Kidney glomerular epithelial cell (primary cell): ENCODE data around the gene DNALI1.
"Not testable (repeated sequence)": the region's sequence is repeated elsewhere in the genome, so short reads cannot be mapped to it uniquely, and the experiment has no call there.

ENCODE experiments used
- DNase-seq: peaks from one replicate; lab custom pipeline; 2025; lab: John Stamatoyannopoulos, UW

Gene DNALI1

DNA sequence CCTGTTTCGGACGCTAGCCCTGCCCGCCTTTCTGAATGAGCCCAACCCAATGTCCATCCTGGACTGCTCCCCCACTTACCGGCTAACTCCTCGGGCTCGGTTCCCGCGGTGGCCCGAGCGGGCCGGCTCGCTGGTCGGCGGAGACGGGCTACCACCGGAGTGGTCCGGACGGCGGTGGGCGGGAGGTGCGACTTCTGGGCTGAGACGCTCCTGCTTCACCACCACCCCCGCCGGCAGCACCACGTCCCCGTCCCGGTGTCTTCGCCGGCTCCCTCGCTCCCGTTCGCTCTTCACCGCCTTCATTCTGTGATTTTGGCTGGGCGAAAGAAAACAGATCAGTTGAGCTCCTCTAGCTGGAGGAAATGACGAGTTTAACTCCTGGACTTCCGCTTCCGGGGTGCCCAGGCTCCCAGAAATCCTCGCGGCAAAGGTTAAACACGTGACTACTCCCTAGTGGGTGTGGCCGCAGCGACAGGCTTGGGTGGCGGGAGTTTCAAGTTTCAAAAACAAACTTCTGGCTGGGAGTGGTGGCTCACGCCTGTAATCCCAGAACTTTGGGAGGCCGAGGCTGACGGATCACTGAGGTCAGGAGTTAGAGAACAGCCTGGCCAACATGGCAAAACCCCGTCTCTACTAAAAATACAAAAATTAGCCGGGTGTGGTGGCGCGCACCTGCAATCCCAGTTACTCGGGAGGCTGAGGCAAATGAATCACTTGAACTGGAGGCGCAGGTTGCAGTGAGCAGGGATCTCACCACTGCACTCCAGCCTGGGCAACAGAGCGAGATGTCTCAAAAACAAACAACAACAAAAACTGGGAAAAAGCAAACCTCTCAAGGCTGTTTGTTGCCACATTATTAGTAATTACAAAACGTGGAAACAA is 2.6 kb upstream of the DNALI1 start, which contains the start of gene SNIP1:
Gene SNIP1 (minus strand): TSS at position 367 of the 882 bp plus-strand sequence. CDS start 64 bp downstream, at position 303.
- peak; percentile 85 for DNase-seq

DNA sequence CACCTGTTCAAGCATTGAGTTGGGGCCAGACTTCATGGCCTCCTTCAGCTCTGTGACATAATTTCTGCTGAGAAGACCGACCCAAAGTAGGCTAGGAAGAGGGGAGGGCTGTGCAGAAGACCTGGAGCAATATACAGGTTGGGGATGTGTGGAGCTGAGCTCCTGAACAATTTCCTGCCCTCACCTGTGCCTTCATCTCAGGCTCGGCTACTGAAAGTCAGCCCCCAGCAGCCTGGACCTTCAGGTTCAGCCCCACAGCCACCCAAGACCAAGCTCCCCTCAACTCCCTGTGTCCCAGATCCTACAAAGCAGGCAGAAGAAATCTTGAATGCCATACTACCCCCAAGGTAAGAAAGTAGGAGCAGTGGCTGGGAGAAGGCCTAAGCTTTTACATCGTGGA is 662 bp downstream of the DNALI1 start:
- DNase-seq: no peak

GRCh38 chr1:37558411-37558810 is 1.7 kb downstream of the DNALI1 start:
- no peak for DNase-seq

DNA sequence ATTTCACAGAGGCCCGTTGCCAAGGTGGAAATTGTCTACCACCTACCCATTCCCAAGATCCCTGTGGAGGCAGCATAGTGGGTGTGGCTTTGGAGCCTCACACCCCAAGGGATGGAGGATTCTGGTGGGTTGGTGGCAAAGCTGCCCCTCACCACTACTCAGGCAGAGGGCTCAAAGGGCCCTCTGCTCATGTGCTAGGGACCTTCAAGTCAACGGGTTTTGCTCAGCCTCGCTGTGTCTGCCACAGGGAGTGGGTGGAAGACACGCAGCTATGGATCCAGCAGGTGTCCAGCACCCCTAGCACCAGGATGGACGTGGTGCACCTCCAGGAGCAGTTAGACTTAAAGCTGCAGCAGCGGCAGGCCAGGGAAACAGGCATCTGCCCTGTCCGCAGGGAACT is 2.3 kb downstream of the DNALI1 start:
- no peak for DNase-seq

DNA sequence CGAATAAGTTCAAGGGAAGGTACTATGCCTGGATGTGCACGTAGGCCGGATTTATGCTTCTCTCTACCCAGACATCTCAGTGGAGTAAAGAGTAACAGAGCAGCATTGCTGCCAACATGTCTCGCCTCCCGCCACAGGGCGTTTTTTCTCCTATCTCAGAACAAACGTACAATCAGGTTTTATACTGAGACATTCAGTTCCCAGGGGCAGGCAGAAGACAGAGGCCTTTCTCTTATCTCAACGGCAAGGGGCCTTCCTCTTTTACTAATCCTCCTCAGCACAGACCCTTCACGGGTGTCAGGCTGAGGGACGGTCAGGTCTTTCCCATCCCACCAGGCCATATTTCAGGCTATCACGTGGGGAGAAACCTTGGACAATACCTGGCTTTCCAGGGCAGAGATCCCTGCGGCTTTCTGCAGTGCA is 3.2 kb downstream of the DNALI1 start:
- not testable (repeated sequence) for DNase-seq

DNA sequence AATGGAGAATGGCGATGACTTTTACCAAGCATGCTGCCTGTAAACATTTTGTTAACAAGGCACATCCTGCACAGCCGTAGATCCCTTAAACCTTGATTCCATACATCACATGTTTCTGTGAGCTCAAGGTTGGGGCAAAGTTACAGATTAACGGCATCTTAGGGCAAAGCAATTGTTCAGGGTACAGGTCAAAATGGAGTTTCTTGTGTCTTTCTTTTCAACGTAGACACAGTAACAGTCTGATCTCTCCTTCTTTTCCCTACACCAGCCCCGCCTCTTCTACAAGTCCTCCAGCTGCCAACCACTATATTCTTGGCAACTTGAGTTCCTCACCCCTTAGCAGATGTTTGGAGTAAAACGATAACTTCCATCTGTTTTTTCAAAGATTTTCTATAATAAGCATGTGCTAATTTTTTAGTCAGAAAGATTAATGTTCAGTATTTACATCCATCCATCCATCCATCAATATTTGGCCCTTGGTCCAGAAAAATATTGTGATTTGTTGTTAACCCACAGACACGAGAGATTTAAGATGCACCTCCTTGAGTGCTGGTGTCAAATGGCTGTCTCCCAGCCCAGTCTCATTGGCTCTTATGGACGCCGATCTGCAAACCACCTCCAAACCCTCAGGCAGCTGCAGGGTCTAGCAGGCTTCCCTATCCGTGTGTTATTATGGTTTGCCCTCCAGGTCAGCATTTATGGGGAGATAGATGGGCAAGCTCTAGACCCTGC is 3.8 kb downstream of the DNALI1 start:
- no peak for DNase-seq

- DNase-seq: no peak
Observed at GRCh38 chr1:37561133-37562132, 4.7 kb downstream of the DNALI1 start.

DNA sequence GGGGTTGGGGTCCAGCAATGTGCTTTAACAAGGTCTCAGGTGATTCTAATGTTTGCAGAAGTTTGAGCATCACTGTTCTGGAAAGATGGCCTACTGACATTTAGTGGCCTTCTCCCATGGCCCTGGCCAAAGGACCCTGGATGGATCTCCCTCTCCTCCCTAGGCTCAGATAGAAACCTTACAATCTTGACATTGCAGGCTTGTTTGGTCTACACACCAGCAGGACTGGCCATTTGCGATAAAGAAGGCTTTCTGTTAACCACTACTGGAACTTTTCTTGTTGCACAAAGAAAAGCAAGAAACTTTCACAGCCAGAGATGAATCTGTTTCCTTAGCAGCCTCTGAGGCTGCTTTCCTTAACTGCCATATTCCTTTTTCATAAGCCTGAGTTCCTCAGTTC is 6.2 kb downstream of the DNALI1 start:
- DNase-seq: no peak

DNA sequence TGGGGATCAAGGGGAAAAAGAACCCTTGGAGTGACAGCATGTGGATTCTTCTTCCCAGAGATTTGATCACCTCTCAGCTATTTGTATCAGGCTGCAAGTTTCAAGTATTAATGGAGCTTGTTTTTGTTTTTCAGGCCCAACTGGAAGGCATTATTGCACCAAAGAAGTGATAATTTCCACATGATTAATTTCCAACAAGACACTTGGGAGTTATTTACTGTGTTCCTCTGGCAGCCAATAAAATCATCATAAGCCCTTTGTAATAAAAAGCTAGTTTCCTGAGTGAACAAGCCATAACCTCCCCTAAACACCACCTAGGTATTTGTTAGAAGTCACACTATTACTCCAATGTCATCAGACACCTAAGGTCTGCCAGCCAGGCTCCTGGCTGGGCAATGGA is 8.2 kb downstream of the DNALI1 start:
- DNase-seq: no peak

GRCh38 chr1:37567023-37567422 is 10.3 kb downstream of the DNALI1 start:
- no peak for DNase-seq

GRCh38 chr1:37570528-37571334 is 14.0 kb downstream of the DNALI1 start:
- no peak for DNase-seq

- DNase-seq: no peak
Observed at GRCh38 chr1:37574834-37575480, 18.2 kb downstream of the DNALI1 start.

DNA sequence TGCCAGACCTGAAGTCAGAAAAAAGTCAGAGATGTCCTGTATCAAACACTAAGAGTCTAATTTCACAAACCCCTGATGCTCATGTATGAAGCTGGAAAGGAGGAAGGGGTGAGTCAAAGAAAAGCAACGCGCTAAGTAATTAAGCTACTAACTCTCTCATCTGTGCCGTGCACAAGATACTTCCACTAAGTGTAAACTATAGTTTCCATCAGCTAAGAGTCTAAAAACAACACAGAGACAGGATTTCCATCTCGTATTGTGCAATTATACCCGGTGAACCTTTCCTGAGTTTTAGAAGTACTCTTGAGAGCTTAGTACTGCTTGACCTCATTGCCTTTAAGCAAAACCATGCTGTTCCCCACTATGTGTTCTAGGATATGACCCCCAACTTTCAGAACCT is 19.0 kb downstream of the DNALI1 start:
- no peak for DNase-seq

- not testable (repeated sequence) for DNase-seq
Observed at GRCh38 chr1:37584544-37584943, 27.8 kb downstream of the DNALI1 start.

DNA sequence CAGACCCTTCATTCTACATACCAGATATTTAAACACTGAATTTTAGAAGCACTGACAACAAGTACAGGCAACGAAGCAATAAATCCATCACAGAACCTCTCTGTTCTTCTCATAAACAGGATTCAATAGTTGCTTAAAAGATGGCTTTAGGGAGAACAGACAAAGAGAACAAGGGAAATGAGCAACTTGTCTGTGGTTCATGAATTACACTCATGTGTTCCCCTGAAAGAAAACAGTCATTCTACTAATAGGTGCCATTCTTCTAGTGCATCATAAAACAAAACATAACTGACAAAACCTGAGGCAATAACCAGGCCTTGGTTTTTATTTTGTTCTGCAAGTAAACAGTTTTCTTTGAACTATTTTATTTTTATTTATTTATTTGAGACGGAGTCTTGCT is 32.2 kb downstream of the DNALI1 start:
- no peak for DNase-seq

DNA sequence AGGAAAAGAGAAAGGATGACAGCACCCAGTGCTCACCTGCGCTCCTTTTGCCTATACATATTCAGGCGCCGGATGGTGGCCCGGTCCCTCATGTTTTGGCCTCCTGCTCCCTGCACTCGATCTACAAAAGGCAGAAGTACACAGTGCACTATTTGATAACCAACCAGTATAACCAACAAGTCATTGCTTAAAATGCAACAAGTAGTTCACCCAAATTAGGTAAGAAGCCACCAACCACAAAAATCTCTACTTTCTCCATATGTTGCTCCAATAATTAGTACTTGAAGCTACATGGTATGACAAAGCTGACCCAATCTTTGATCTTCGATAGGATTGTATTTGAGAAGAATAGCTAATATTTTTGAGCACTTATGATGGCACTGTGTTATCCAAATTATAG is 37.0 kb downstream of the DNALI1 start:
- DNase-seq: no peak

DNA sequence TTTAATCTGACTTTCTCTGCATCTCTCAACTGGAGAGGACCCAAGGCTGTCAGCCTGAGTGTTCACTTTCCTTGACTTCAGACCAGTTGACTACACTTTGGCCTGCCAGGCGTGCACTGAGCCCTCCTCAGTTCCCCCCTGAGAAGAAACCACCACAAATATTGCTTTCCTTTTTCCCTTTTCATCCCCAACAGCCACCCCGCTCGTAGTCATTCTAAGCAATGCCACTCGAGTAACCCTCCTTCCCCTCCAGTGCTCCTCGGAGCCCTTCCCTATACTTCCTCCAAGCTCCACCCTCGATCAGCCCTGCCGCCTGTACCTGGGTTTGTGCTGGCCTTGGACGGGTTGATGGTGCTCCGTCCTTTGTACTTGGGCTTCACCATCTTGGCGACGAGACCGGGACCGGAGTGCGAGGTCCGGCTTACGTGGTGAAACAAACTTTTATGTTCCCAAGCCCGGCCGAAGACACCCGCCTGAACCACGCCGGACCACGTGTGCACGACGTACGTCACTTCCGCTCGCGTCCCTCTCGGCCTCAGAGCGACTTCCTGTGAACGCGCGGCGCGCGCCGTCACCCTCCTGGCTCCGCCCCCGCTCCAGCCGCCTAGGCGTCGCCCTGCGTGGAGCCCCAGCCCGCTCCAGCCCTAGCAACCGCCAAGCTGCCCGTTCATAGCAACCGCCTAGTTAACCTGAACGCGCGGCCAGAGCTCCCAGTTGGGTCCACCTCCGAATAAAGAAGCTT is 38.9 kb downstream of the DNALI1 start, which contains the start of gene GNL2:
Gene GNL2 (minus strand): TSS at position 498 of the 742 bp plus-strand sequence. CDS start 115 bp downstream, at position 383.
- DNase-seq: peak; percentile 93

- DNase-seq: no peak
Observed at GRCh38 chr1:37596182-37596667, 39.5 kb downstream of the DNALI1 start.

DNA sequence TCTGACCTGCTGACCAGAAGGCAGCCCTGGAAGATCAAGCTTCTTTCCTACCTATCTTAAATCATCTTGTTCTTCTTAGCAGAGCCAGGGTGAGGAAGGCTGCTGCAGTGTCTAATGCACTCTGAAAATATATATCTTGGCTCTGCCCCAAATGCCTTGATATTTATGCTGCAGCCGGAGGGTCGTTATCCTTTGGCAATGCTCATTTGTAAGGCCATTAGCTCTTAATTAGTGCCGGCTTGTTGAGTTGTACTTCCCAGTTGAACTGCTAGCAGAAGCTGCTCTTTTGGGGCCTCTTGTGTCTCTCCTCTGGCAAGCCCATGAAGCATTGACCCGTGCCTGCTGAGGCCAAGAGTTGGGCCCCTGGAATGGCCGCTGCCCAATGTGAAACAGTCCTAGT is 43.2 kb downstream of the DNALI1 start:
- no peak for DNase-seq
